ENCODE measurements around the gene MAF. TPM values are rescaled to one million over a fixed set of nuclear protein-coding genes. Genes with fewer than 3 reads are reported as not detected.

Gene MAF
- total RNA-seq, 1 donor from 2014 or later: 31.4 TPM

- Mint-ChIP-seq H3K4me3 (ENCODE audit: unreplicated experiment) (no peak overlapping the region), H3K9me3 (ENCODE audit: unreplicated experiment) (no peaks in the 10 kb centered on the region)
- DNase-seq (ENCODE audit: low spot score): no peak
Measured at GRCh38 chr16:79627092-79627491, 26.6 kb upstream of the MAF start.

GRCh38 chr16:79625738-79626137, 25.2 kb upstream of the MAF start:
- H3K27me3 Mint-ChIP-seq (ENCODE audit: unreplicated experiment): no peaks in the 10 kb centered on the region
- H3K27ac Mint-ChIP-seq (ENCODE audit: unreplicated experiment): no peak overlapping the region
- H3K36me3 Mint-ChIP-seq (ENCODE audit: low read depth, unreplicated experiment): no peaks in the 10 kb centered on the region
- H3K9me3 Mint-ChIP-seq (ENCODE audit: unreplicated experiment): no peaks in the 10 kb centered on the region
- DNase-seq (ENCODE audit: low spot score): no peak
- TF ChIP-seq, protein P1, sequence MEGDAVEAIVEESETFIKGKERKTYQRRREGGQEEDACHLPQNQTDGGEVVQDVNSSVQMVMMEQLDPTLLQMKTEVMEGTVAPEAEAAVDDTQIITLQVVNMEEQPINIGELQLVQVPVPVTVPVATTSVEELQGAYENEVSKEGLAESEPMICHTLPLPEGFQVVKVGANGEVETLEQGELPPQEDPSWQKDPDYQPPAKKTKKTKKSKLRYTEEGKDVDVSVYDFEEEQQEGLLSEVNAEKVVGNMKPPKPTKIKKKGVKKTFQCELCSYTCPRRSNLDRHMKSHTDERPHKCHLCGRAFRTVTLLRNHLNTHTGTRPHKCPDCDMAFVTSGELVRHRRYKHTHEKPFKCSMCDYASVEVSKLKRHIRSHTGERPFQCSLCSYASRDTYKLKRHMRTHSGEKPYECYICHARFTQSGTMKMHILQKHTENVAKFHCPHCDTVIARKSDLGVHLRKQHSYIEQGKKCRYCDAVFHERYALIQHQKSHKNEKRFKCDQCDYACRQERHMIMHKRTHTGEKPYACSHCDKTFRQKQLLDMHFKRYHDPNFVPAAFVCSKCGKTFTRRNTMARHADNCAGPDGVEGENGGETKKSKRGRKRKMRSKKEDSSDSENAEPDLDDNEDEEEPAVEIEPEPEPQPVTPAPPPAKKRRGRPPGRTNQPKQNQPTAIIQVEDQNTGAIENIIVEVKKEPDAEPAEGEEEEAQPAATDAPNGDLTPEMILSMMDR (IDR thresholded peaks at IDR 0.05; ENCODE audit: unreplicated experiment): no peak
- no peak overlapping the region for H3K4me3 Mint-ChIP-seq (ENCODE audit: unreplicated experiment)
- H3K4me1 Mint-ChIP-seq (ENCODE audit: unreplicated experiment): no peaks in the 10 kb centered on the region

More at GRCh38 chr16:79627092-79627491, 26.6 kb upstream of the MAF start:
- Mint-ChIP-seq H3K27me3 (ENCODE audit: unreplicated experiment) (no peaks in the 10 kb centered on the region), H3K36me3 (ENCODE audit: low read depth, unreplicated experiment) (no peaks in the 10 kb centered on the region), H3K4me1 (ENCODE audit: unreplicated experiment) (no peaks in the 10 kb centered on the region), H3K27ac (ENCODE audit: unreplicated experiment) (no peak overlapping the region)
- TF ChIP-seq, protein P1 (IDR thresholded peaks at IDR 0.05; ENCODE audit: unreplicated experiment): no peak

DNA sequence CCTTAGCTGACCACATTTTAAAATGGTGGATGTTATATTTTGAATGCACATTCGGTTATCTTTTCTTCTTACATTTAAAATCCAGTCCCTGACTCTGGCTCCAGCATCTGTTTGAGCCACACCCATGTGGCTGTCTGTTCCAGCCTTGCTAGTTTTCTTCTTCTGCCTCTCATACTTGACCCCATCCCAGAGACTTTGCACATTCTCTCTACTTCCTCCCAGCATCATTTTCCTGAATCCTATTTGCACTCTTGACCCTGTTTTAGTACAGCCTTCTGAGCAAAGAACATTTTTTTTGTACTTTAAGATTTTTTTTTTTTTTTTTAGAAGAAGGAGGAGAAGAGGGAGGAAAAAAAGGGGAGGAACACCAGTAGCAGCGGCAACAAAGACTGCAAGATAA, 23.3 kb upstream of the MAF start:
- no peak overlapping the region for H3K4me3 Mint-ChIP-seq (ENCODE audit: unreplicated experiment)
- H3K36me3 Mint-ChIP-seq (ENCODE audit: low read depth, unreplicated experiment): no peaks in the 10 kb centered on the region
- TF ChIP-seq, protein P1 (IDR thresholded peaks at IDR 0.05; ENCODE audit: unreplicated experiment): no peak
- no peaks in the 10 kb centered on the region for H3K27me3 Mint-ChIP-seq (ENCODE audit: unreplicated experiment)
- no peak for DNase-seq (ENCODE audit: low spot score)
- no peaks in the 10 kb centered on the region for H3K4me1 Mint-ChIP-seq (ENCODE audit: unreplicated experiment)
- no peak overlapping the region for H3K27ac Mint-ChIP-seq (ENCODE audit: unreplicated experiment)
- H3K9me3 Mint-ChIP-seq (ENCODE audit: unreplicated experiment): no peaks in the 10 kb centered on the region

DNA sequence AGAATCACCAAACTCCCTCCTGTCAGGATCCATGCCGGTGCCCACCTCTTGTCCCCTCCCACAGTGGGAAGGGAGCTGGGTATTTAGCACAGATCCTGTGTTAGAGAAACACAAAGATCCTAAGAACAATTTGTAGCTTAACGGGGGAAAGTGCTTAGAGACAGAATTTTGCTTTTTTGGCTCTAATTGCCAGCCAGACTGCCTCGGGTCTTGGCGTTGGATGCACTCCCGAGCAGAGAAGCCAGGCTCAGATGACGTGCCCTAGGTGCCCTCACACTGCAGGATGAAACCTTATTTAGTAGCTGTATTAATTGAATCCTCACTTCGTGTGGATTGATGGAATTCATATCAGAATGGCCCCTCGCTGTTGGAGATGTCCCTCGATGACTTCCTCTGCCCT, 22.5 kb upstream of the MAF start:
- H3K9me3 Mint-ChIP-seq (ENCODE audit: unreplicated experiment): no peaks in the 10 kb centered on the region
- H3K36me3 Mint-ChIP-seq (ENCODE audit: low read depth, unreplicated experiment): no peaks in the 10 kb centered on the region
- TF ChIP-seq, protein P1 (IDR thresholded peaks at IDR 0.05; ENCODE audit: unreplicated experiment): no peak
- no peaks in the 10 kb centered on the region for H3K4me1 Mint-ChIP-seq (ENCODE audit: unreplicated experiment)
- no peak for DNase-seq (ENCODE audit: low spot score)
- no peak overlapping the region for H3K4me3 Mint-ChIP-seq (ENCODE audit: unreplicated experiment)
- H3K27ac Mint-ChIP-seq (ENCODE audit: unreplicated experiment): no peak overlapping the region
- H3K27me3 Mint-ChIP-seq (ENCODE audit: unreplicated experiment): no peaks in the 10 kb centered on the region

- TF ChIP-seq, protein P1 (IDR thresholded peaks at IDR 0.05; ENCODE audit: unreplicated experiment): no peak
- H3K27ac Mint-ChIP-seq (ENCODE audit: unreplicated experiment): no peak overlapping the region
- no peaks in the 10 kb centered on the region for H3K9me3 Mint-ChIP-seq (ENCODE audit: unreplicated experiment)
- H3K27me3 Mint-ChIP-seq (ENCODE audit: unreplicated experiment): no peaks in the 10 kb centered on the region
- H3K36me3 Mint-ChIP-seq (ENCODE audit: low read depth, unreplicated experiment): no peaks in the 10 kb centered on the region
- no peak overlapping the region for H3K4me3 Mint-ChIP-seq (ENCODE audit: unreplicated experiment)
- DNase-seq (ENCODE audit: low spot score): no peak
- H3K4me1 Mint-ChIP-seq (ENCODE audit: unreplicated experiment): no peaks in the 10 kb centered on the region
Measured at GRCh38 chr16:79621027-79621426, 20.5 kb upstream of the MAF start.
